ENCODE measurements around the gene VMP1. TPM values are rescaled to one million over a fixed set of nuclear protein-coding genes. Genes with fewer than 3 reads are reported as not detected.

VMP1 gene
- total RNA-seq, 1 experiment from 2014 or later = 107 TPM

DNA sequence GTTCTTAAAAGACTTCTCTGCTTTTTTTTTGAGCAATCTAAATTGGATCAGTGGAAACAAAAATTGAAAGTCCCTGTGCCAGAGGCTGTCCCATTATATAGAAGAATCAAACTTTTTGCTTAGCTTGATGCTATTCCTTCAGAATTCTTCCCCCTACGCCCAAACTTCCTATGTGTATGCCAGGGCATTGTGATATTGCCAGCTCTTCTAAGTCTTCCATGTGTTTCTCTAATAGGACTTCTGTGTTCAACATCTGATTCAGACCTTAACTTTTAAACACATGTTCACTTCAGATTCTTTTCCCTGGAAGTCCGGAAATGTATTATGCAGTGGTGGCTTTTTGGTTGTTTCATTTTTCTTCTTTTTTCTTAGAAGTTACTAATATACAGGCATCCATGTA, 19.0 kb upstream of the VMP1 start:
- POLR2A ChIA-PET (ENCODE audit: low non-redundant PET) = no interaction called here
- intact Hi-C loops (cut with micrococcal nuclease; ENCODE audit: unreplicated experiment) = loop anchor here (10.0 kb wide), 1 partner anchor 164 kb away; no protein-coding TSS in a partner anchor
- Histone ChIP-seq H3K27me3 (replicated peaks; ENCODE audit: insufficient read depth, low read depth, low read length, poor library complexity) (no peaks in the 10 kb centered on the region), H3K4me3 (ENCODE audit: low read depth, low read length, poor library complexity, severe bottlenecking) (no peak overlapping the region), H3K9me3 (ENCODE audit: low read depth, low read length, poor library complexity, severe bottlenecking) (no peaks in the 10 kb centered on the region), H3K27ac (ENCODE audit: low read depth, low read length, poor library complexity, severe bottlenecking) (peak overlapping the region; percentile 9), H3K36me3 (ENCODE audit: insufficient read depth, low read length, poor library complexity, severe bottlenecking) (peaks cover 94% of the 10 kb centered on the region), H3K4me1 (ENCODE audit: insufficient read depth, low read length, poor library complexity, severe bottlenecking) (no peaks in the 10 kb centered on the region)
- no TSS peak for BruUV-seq (replicated peaks)
- CTCF ChIA-PET = no interaction called here
- DNase-seq (ENCODE audit: low spot score) = no peak
- TF ChIP-seq, protein P1, sequence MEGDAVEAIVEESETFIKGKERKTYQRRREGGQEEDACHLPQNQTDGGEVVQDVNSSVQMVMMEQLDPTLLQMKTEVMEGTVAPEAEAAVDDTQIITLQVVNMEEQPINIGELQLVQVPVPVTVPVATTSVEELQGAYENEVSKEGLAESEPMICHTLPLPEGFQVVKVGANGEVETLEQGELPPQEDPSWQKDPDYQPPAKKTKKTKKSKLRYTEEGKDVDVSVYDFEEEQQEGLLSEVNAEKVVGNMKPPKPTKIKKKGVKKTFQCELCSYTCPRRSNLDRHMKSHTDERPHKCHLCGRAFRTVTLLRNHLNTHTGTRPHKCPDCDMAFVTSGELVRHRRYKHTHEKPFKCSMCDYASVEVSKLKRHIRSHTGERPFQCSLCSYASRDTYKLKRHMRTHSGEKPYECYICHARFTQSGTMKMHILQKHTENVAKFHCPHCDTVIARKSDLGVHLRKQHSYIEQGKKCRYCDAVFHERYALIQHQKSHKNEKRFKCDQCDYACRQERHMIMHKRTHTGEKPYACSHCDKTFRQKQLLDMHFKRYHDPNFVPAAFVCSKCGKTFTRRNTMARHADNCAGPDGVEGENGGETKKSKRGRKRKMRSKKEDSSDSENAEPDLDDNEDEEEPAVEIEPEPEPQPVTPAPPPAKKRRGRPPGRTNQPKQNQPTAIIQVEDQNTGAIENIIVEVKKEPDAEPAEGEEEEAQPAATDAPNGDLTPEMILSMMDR (conservative IDR thresholded peaks at IDR 0.05; ENCODE audit: low read depth, low read length) = no peak
- TF ChIP-seq EZH2 (IDR thresholded peaks at IDR 0.05; ENCODE audit: borderline replicate concordance, low read depth, low read length, poor library complexity, severe bottlenecking) = no peak

DNA sequence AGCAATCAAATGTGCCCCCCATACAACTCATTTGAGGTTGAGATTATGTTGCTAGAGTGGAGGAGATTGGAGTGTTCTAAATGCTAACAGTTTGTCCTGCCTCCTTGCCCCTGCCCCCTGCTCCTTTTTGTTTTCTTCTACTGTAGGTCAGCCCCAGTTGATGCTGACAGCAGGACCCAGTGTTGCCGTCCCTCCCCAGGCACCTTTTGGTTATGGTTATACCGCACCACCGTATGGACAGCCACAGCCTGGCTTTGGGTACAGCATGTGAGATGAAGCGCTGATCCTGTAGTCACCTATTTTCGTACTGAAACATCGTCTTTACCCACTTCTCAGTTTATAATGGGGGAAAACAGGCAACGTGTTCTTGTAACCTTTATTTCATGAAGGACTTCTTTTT, 13.9 kb upstream of the VMP1 start:
- POLR2A ChIA-PET (ENCODE audit: low non-redundant PET) = no interaction called here
- no peaks in the 10 kb centered on the region for H3K9me3 ChIP-seq (ENCODE audit: low read depth, low read length, poor library complexity, severe bottlenecking)
- no peaks in the 10 kb centered on the region for H3K27me3 ChIP-seq (replicated peaks; ENCODE audit: insufficient read depth, low read depth, low read length, poor library complexity)
- no peak for TF ChIP-seq EZH2 (IDR thresholded peaks at IDR 0.05; ENCODE audit: borderline replicate concordance, low read depth, low read length, poor library complexity, severe bottlenecking)
- TF ChIP-seq, protein P1 (conservative IDR thresholded peaks at IDR 0.05; ENCODE audit: low read depth, low read length) = no peak
- intact Hi-C loops (cut with micrococcal nuclease; ENCODE audit: unreplicated experiment) = no loop called here
- DNase-seq (ENCODE audit: low spot score) = no peak
- H3K36me3 ChIP-seq (ENCODE audit: insufficient read depth, low read length, poor library complexity, severe bottlenecking) = peaks cover 93% of the 10 kb centered on the region
- CTCF ChIA-PET = no interaction called here
- H3K4me1 ChIP-seq (ENCODE audit: insufficient read depth, low read length, poor library complexity, severe bottlenecking) = no peaks in the 10 kb centered on the region
- no TSS peak for BruUV-seq (replicated peaks)
- H3K27ac ChIP-seq (ENCODE audit: low read depth, low read length, poor library complexity, severe bottlenecking) = peak overlapping the region; percentile 21
- H3K4me3 ChIP-seq (ENCODE audit: low read depth, low read length, poor library complexity, severe bottlenecking) = no peak overlapping the region

DNA sequence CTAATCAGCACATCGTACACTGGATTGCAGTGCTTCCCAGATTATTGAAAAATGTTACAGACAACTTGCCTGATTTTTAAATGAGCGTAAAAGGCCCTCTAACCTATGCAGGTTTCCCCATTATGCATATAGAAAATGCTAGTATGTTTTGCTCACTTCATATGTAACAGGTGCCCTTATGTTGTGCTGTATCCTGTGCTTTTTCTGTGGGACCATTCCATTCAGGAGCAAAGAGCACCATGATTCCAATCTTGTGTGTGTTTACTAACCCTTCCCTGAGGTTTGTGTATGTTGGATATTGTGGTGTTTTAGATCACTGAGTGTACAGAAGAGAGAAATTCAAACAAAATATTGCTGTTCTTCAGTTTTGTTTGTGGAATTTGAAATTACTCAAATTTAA, 13.1 kb upstream of the VMP1 start:
- H3K27ac ChIP-seq (ENCODE audit: low read depth, low read length, poor library complexity, severe bottlenecking) = peak overlapping the region; percentile 51
- H3K9me3 ChIP-seq (ENCODE audit: low read depth, low read length, poor library complexity, severe bottlenecking) = no peaks in the 10 kb centered on the region
- intact Hi-C loops (cut with micrococcal nuclease; ENCODE audit: unreplicated experiment) = no loop called here
- no peaks in the 10 kb centered on the region for H3K27me3 ChIP-seq (replicated peaks; ENCODE audit: insufficient read depth, low read depth, low read length, poor library complexity)
- ChIA-PET POLR2A (ENCODE audit: low non-redundant PET) (no interaction called here), CTCF (no interaction called here)
- H3K4me3 ChIP-seq (ENCODE audit: low read depth, low read length, poor library complexity, severe bottlenecking) = no peak overlapping the region
- no peak for TF ChIP-seq EZH2 (IDR thresholded peaks at IDR 0.05; ENCODE audit: borderline replicate concordance, low read depth, low read length, poor library complexity, severe bottlenecking)
- TF ChIP-seq, protein P1 (conservative IDR thresholded peaks at IDR 0.05; ENCODE audit: low read depth, low read length) = no peak
- peaks cover 93% of the 10 kb centered on the region for H3K36me3 ChIP-seq (ENCODE audit: insufficient read depth, low read length, poor library complexity, severe bottlenecking)
- BruUV-seq (replicated peaks) = no TSS peak
- no peaks in the 10 kb centered on the region for H3K4me1 ChIP-seq (ENCODE audit: insufficient read depth, low read length, poor library complexity, severe bottlenecking)
- DNase-seq (ENCODE audit: low spot score) = no peak

Data from A673 (cell line).